ENCODE data around the gene TGFBR2.
A peak's percentile ranks its signal among the peaks of the same experiment; 100 is the strongest.

TGFBR2 gene

DNA sequence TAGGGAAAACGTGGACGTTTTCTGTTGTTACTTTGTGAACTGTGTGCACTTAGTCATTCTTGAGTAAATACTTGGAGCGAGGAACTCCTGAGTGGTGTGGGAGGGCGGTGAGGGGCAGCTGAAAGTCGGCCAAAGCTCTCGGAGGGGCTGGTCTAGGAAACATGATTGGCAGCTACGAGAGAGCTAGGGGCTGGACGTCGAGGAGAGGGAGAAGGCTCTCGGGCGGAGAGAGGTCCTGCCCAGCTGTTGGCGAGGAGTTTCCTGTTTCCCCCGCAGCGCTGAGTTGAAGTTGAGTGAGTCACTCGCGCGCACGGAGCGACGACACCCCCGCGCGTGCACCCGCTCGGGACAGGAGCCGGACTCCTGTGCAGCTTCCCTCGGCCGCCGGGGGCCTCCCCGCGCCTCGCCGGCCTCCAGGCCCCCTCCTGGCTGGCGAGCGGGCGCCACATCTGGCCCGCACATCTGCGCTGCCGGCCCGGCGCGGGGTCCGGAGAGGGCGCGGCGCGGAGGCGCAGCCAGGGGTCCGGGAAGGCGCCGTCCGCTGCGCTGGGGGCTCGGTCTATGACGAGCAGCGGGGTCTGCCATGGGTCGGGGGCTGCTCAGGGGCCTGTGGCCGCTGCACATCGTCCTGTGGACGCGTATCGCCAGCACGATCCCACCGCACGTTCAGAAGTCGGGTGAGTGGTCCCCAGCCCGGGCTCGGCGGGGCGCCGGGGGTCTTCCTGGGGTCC, at the start of gene TGFBR2:
TGFBR2 (plus strand) TSS at position 301 of the 731 bp plus-strand sequence; CDS start at position 584, 283 bp downstream.
- H3K36me3 ChIP-seq (replicated peaks) = peaks cover 5% of the 10 kb centered on the region
- peak; percentile 5 for TF ChIP-seq CTCF (IDR thresholded peaks at IDR 0.05; ENCODE audit: low read depth, low read length, missing control alignments)
- H3K27ac ChIP-seq = peak within 1 kb of the TSS; percentile 96
- in situ Hi-C loops (cut with HindIII; ENCODE audit: low pct_ligation_motif_present, low sequenced_read_pairs) = no loop called here
- peak; percentile 99 for DNase-seq
- no peaks in the 10 kb centered on the region for H3K27me3 ChIP-seq (replicated peaks)
- H3K4me3 ChIP-seq (ENCODE audit: low read depth, low read length) = peak within 1 kb of the TSS; percentile 90

GRCh38 chr3:30557746-30558303, 48.6 kb upstream of the TGFBR2 start:
- no peak overlapping the region for H3K4me3 ChIP-seq (ENCODE audit: low read depth, low read length)
- TF ChIP-seq CTCF (IDR thresholded peaks at IDR 0.05; ENCODE audit: low read depth, low read length, missing control alignments) = no peak
- no peaks in the 10 kb centered on the region for H3K36me3 ChIP-seq (replicated peaks)
- no peaks in the 10 kb centered on the region for H3K27me3 ChIP-seq (replicated peaks)
- no peak for DNase-seq
- in situ Hi-C loops (cut with HindIII; ENCODE audit: low pct_ligation_motif_present, low sequenced_read_pairs) = no loop called here
- H3K27ac ChIP-seq = no peak overlapping the region

GRCh38 chr3:30563956-30564355, 42.4 kb upstream of the TGFBR2 start:
- no peak for TF ChIP-seq CTCF (IDR thresholded peaks at IDR 0.05; ENCODE audit: low read depth, low read length, missing control alignments)
- DNase-seq = no peak
- no peak overlapping the region for H3K4me3 ChIP-seq (ENCODE audit: low read depth, low read length)
- no peak overlapping the region for H3K27ac ChIP-seq
- in situ Hi-C loops (cut with HindIII; ENCODE audit: low pct_ligation_motif_present, low sequenced_read_pairs) = no loop called here
- no peaks in the 10 kb centered on the region for H3K36me3 ChIP-seq (replicated peaks)
- no peaks in the 10 kb centered on the region for H3K27me3 ChIP-seq (replicated peaks)

DNA sequence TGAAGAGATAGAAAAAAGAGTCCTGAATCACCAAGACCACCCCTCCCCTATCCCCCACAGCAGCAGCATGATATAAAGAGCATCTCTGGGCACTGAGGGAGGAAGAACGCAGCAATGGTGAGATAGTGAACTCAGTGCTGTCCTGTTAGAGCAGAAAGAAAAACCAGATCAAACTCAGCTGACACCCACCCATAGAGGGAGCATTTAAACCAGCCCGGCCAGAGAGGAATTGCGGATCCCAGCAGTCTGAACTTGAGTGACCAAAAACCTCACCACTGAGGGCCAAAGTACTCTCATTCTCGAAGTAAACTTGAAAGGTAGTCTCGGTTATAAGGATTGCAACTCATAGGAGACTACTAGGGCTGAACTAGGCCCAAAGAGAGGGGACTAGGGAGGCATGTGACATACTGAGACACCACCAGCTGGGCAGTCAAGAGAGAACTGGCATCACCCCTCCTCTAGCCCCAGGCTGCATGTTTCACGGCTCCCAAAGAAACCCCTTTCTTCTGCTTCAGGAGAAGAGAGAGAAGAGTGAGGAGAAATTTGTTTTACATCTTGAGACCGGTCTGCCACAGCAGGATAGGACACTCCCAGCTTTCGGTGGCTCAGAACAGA, 39.2 kb upstream of the TGFBR2 start:
- Histone ChIP-seq H3K4me3 (ENCODE audit: low read depth, low read length) (no peak overlapping the region), H3K36me3 (replicated peaks) (no peaks in the 10 kb centered on the region), H3K27me3 (replicated peaks) (no peaks in the 10 kb centered on the region), H3K27ac (no peak overlapping the region)
- in situ Hi-C loops (cut with HindIII; ENCODE audit: low pct_ligation_motif_present, low sequenced_read_pairs) = no loop called here
- peak; percentile 39 for TF ChIP-seq CTCF (IDR thresholded peaks at IDR 0.05; ENCODE audit: low read depth, low read length, missing control alignments)
- no peak for DNase-seq

GRCh38 chr3:30576946-30577345, 29.5 kb upstream of the TGFBR2 start:
- Histone ChIP-seq H3K27me3 (replicated peaks) (no peaks in the 10 kb centered on the region), H3K27ac (no peak overlapping the region), H3K4me3 (ENCODE audit: low read depth, low read length) (no peak overlapping the region), H3K36me3 (replicated peaks) (no peaks in the 10 kb centered on the region)
- DNase-seq = no peak
- in situ Hi-C loops (cut with HindIII; ENCODE audit: low pct_ligation_motif_present, low sequenced_read_pairs) = no loop called here
- no peak for TF ChIP-seq CTCF (IDR thresholded peaks at IDR 0.05; ENCODE audit: low read depth, low read length, missing control alignments)
